WTC11 (cell line): ENCODE data around the gene GRK4. TPM values are rescaled to one million over a fixed set of nuclear protein-coding genes. Genes with fewer than 3 reads are reported as not detected.

Source experiments
- ATAC-seq: fragments of 200-7000 bp; cut with Tn5 transposase; 2 replicates; pipeline ENCODE4 v1.10.0; 2021; ENCODE audit warnings: mild to moderate bottlenecking, moderate library complexity
- CTCF ChIA-PET: fragments of 300-600 bp; sonication (Branson Sonifier 250); formaldehyde crosslinking; loops from one replicate; lab custom pipeline; 2021; ENCODE audit warnings: antibody characterized with exemption; lab: Charles Lee
- POLR2A ChIA-PET: fragments of 350-600 bp; sonication (Branson Sonifier 250); formaldehyde crosslinking; loops from one replicate; lab custom pipeline; 2021; ENCODE audit warnings: antibody characterized with exemption; lab: Charles Lee
- DNase-seq: peaks from one replicate; pipeline ENCODE4 v3.0.0; 2021; ENCODE audit warnings: low spot score
- H3K27ac Mint-ChIP-seq: 2 replicates; pipeline ENCODE4 v1.8.0; 2021; ENCODE audit warnings: mixed read lengths
- H3K27me3 Mint-ChIP-seq: 2 replicates; pipeline ENCODE4 v1.8.0; 2021; ENCODE audit warnings: low read depth, mild to moderate bottlenecking, moderate library complexity, mixed read lengths
- H3K36me3 Mint-ChIP-seq: 2 replicates; pipeline ENCODE4 v1.8.0; 2021; ENCODE audit warnings: mixed read lengths
- H3K4me1 Mint-ChIP-seq: 2 replicates; pipeline ENCODE4 v1.8.0; 2022; ENCODE audit warnings: mixed read lengths
- H3K4me3 Mint-ChIP-seq: 2 replicates; pipeline ENCODE4 v1.8.0; 2021; ENCODE audit warnings: mild to moderate bottlenecking, moderate library complexity, mixed read lengths
- H3K9me3 Mint-ChIP-seq: 2 replicates; pipeline ENCODE4 v1.8.0; 2021; ENCODE audit warnings: mixed read lengths
- EMX1 ChIP-seq: fragments of 250-450 bp; sonication (Bioruptor Pico); IDR thresholded peaks from 2 replicates; pipeline ENCODE4 v1.8.0; 2021; ENCODE audit warnings: mild to moderate bottlenecking
- JAZF1 ChIP-seq: fragments of 250-450 bp; sonication (Bioruptor Pico); IDR thresholded peaks from 2 replicates; pipeline ENCODE4 v1.9.0; 2021; ENCODE audit warnings: moderate library complexity, mild to moderate bottlenecking, inconsistent platforms
- NFE2L1 ChIP-seq: sonication (generic); formaldehyde crosslinking; IDR thresholded peaks from 2 replicates; pipeline ENCODE4 v1.8.1; 2023; ENCODE audit warnings: missing genetic modification reagents
- NR3C1 ChIP-seq: sonication (generic); formaldehyde crosslinking; conservative IDR thresholded peaks from 2 replicates; pipeline ENCODE4 v1.8.1; 2023; ENCODE audit warnings: low read depth, mild to moderate bottlenecking, missing genetic modification reagents
- OVOL2 ChIP-seq: fragments of 250-450 bp; sonication (Bioruptor Pico); IDR thresholded peaks from 2 replicates; pipeline ENCODE4 v1.9.0; 2021; ENCODE audit warnings: mild to moderate bottlenecking, borderline replicate concordance
- RELA ChIP-seq: sonication (generic); formaldehyde crosslinking; IDR thresholded peaks from 2 replicates; pipeline ENCODE4 v1.8.1; 2022; ENCODE audit warnings: missing genetic modification reagents, mild to moderate bottlenecking, borderline replicate concordance
- SMAD4 ChIP-seq: sonication (generic); formaldehyde crosslinking; IDR thresholded peaks from 2 replicates; pipeline ENCODE4 v1.8.0; 2022; ENCODE audit warnings: mild to moderate bottlenecking, missing genetic modification reagents
- SOX15 ChIP-seq: fragments of 250-450 bp; sonication (Bioruptor Pico); IDR thresholded peaks from 2 replicates; pipeline ENCODE4 v1.9.0; 2021; ENCODE audit warnings: mild to moderate bottlenecking
- SP1 ChIP-seq: sonication (generic); formaldehyde crosslinking; conservative IDR thresholded peaks from 2 replicates; pipeline ENCODE4 v1.8.1; 2022; ENCODE audit warnings: missing genetic modification reagents
- ZNF219 ChIP-seq: sonication (generic); formaldehyde crosslinking; IDR thresholded peaks from 2 replicates; pipeline ENCODE4 v1.8.0; 2023; ENCODE audit warnings: missing genetic modification reagents, mild to moderate bottlenecking, borderline replicate concordance
- total RNA-seq: library from RNA; stranded (reverse); gene quantifications from 3 replicates; pipeline ENCODE4 v1.2.3, GENCODE V29; 2021
- TF ChIP-seq, protein P1 (sequence below): fragments of 200-600 bp; IDR thresholded peaks from 2 replicates; pipeline ENCODE4 v1.8.0; 2022; ENCODE audit warnings: antibody characterized with exemption
- TF ChIP-seq, protein P2 (sequence below): sonication (generic); formaldehyde crosslinking; IDR thresholded peaks from 2 replicates; pipeline ENCODE4 v1.8.0; 2022; ENCODE audit warnings: mild to moderate bottlenecking, missing genetic modification reagents
- TF ChIP-seq, protein P3 (sequence below): sonication (generic); formaldehyde crosslinking; IDR thresholded peaks from 2 replicates; pipeline ENCODE4 v1.8.1; 2023; ENCODE audit warnings: mild to moderate bottlenecking, missing genetic modification reagents, borderline replicate concordance
- TF ChIP-seq, protein P4 (sequence below): fragments of 250-450 bp; sonication (Bioruptor Pico); IDR thresholded peaks from 2 replicates; pipeline ENCODE4 v1.9.0; 2021; ENCODE audit warnings: mild to moderate bottlenecking, borderline replicate concordance
- TF ChIP-seq, protein P5 (sequence below): sonication (generic); formaldehyde crosslinking; IDR thresholded peaks from 2 replicates; pipeline ENCODE4 v1.8.0; 2022; ENCODE audit warnings: mild to moderate bottlenecking, missing genetic modification reagents
- TF ChIP-seq, protein P6 (sequence below): sonication (generic); formaldehyde crosslinking; IDR thresholded peaks from 2 replicates; pipeline ENCODE4 v1.8.1; 2022; ENCODE audit warnings: mild to moderate bottlenecking, missing genetic modification reagents, moderate library complexity, borderline replicate concordance

GRK4 gene
- total RNA-seq, 1 experiment from 2014 or later: 1.4 TPM

DNA sequence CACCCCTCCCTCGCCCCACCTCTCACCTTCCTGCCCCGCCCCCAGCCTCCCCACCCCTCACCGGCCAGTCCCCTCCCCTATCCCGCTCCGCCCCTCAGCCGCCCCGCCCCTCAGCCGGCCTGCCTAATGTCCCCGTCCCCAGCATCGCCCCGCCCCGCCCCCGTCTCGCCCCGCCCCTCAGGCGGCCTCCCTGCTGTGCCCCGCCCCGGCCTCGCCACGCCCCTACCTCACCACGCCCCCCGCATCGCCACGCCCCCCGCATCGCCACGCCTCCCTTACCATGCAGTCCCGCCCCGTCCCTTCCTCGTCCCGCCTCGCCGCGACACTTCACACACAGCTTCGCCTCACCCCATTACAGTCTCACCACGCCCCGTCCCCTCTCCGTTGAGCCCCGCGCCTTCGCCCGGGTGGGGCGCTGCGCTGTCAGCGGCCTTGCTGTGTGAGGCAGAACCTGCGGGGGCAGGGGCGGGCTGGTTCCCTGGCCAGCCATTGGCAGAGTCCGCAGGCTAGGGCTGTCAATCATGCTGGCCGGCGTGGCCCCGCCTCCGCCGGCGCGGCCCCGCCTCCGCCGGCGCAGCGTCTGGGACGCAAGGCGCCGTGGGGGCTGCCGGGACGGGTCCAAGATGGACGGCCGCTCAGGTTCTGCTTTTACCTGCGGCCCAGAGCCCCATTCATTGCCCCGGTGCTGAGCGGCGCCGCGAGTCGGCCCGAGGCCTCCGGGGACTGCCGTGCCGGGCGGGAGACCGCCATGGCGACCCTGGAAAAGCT is 110.9 kb downstream of the GRK4 start, which contains the start of the genes HTT and HTT-AS (continued):
- no peak for TF ChIP-seq ZNF219 (CRISPR knock-in tag)
- TF ChIP-seq, protein P1, sequence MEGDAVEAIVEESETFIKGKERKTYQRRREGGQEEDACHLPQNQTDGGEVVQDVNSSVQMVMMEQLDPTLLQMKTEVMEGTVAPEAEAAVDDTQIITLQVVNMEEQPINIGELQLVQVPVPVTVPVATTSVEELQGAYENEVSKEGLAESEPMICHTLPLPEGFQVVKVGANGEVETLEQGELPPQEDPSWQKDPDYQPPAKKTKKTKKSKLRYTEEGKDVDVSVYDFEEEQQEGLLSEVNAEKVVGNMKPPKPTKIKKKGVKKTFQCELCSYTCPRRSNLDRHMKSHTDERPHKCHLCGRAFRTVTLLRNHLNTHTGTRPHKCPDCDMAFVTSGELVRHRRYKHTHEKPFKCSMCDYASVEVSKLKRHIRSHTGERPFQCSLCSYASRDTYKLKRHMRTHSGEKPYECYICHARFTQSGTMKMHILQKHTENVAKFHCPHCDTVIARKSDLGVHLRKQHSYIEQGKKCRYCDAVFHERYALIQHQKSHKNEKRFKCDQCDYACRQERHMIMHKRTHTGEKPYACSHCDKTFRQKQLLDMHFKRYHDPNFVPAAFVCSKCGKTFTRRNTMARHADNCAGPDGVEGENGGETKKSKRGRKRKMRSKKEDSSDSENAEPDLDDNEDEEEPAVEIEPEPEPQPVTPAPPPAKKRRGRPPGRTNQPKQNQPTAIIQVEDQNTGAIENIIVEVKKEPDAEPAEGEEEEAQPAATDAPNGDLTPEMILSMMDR: no peak
- no peak for TF ChIP-seq SMAD4 (CRISPR knock-in tag)
- no peak for TF ChIP-seq OVOL2 (CRISPR knock-in tag)
- TF ChIP-seq NFE2L1 (CRISPR knock-in tag): no peak

DNA sequence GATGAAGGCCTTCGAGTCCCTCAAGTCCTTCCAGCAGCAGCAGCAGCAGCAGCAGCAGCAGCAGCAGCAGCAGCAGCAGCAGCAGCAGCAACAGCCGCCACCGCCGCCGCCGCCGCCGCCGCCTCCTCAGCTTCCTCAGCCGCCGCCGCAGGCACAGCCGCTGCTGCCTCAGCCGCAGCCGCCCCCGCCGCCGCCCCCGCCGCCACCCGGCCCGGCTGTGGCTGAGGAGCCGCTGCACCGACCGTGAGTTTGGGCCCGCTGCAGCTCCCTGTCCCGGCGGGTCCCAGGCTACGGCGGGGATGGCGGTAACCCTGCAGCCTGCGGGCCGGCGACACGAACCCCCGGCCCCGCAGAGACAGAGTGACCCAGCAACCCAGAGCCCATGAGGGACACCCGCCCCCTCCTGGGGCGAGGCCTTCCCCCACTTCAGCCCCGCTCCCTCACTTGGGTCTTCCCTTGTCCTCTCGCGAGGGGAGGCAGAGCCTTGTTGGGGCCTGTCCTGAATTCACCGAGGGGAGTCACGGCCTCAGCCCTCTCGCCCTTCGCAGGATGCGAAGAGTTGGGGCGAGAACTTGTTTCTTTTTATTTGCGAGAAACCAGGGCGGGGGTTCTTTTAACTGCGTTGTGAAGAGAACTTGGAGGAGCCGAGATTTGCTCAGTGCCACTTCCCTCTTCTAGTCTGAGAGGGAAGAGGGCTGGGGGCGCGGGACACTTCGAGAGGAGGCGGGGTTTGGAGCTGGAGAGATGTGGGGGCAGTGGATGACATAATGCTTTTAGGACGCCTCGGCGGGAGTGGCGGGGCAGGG is 111.7 kb downstream of the GRK4 start:
- ATAC-seq (peak; percentile 33), DNase-seq (peak; percentile 71)
- ChIA-PET CTCF (interaction anchor here (0.6 kb wide), 1 partner anchor 205 kb away, joined by 4 read pairs; no protein-coding TSS in a partner anchor), POLR2A (no interaction called here)
- Mint-ChIP-seq H3K4me3 (peak overlapping the region; percentile 93), H3K4me1 (peaks cover 13% of the 10 kb centered on the region), H3K9me3 (no peaks in the 10 kb centered on the region), H3K27ac (peak overlapping the region; percentile 96), H3K36me3 (no peaks in the 10 kb centered on the region), H3K27me3 (no peaks in the 10 kb centered on the region)
- TF ChIP-seq, protein P1: no peak
- TF ChIP-seq, protein P2, sequence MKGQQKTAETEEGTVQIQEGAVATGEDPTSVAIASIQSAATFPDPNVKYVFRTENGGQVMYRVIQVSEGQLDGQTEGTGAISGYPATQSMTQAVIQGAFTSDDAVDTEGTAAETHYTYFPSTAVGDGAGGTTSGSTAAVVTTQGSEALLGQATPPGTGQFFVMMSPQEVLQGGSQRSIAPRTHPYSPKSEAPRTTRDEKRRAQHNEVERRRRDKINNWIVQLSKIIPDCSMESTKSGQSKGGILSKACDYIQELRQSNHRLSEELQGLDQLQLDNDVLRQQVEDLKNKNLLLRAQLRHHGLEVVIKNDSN: no peak

DNA sequence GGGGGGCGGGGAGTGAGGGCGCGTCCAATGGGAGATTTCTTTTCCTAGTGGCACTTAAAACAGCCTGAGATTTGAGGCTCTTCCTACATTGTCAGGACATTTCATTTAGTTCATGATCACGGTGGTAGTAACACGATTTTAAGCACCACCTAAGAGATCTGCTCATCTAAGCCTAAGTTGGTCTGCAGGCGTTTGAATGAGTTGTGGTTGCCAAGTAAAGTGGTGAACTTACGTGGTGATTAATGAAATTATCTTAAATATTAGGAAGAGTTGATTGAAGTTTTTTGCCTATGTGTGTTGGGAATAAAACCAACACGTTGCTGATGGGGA is 112.2 kb downstream of the GRK4 start:
- TF ChIP-seq EMX1 (no peak), JAZF1 (no peak), NR3C1 (CRISPR knock-in tag) (no peak), SOX15 (no peak), RELA (CRISPR knock-in tag) (no peak), ZNF219 (CRISPR knock-in tag) (no peak), SP1 (CRISPR knock-in tag) (no peak)
- TF ChIP-seq, protein P3, sequence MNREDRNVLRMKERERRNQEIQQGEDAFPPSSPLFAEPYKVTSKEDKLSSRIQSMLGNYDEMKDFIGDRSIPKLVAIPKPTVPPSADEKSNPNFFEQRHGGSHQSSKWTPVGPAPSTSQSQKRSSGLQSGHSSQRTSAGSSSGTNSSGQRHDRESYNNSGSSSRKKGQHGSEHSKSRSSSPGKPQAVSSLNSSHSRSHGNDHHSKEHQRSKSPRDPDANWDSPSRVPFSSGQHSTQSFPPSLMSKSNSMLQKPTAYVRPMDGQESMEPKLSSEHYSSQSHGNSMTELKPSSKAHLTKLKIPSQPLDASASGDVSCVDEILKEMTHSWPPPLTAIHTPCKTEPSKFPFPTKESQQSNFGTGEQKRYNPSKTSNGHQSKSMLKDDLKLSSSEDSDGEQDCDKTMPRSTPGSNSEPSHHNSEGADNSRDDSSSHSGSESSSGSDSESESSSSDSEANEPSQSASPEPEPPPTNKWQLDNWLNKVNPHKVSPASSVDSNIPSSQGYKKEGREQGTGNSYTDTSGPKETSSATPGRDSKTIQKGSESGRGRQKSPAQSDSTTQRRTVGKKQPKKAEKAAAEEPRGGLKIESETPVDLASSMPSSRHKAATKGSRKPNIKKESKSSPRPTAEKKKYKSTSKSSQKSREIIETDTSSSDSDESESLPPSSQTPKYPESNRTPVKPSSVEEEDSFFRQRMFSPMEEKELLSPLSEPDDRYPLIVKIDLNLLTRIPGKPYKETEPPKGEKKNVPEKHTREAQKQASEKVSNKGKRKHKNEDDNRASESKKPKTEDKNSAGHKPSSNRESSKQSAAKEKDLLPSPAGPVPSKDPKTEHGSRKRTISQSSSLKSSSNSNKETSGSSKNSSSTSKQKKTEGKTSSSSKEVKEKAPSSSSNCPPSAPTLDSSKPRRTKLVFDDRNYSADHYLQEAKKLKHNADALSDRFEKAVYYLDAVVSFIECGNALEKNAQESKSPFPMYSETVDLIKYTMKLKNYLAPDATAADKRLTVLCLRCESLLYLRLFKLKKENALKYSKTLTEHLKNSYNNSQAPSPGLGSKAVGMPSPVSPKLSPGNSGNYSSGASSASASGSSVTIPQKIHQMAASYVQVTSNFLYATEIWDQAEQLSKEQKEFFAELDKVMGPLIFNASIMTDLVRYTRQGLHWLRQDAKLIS: no peak
- TF ChIP-seq, protein P4, sequence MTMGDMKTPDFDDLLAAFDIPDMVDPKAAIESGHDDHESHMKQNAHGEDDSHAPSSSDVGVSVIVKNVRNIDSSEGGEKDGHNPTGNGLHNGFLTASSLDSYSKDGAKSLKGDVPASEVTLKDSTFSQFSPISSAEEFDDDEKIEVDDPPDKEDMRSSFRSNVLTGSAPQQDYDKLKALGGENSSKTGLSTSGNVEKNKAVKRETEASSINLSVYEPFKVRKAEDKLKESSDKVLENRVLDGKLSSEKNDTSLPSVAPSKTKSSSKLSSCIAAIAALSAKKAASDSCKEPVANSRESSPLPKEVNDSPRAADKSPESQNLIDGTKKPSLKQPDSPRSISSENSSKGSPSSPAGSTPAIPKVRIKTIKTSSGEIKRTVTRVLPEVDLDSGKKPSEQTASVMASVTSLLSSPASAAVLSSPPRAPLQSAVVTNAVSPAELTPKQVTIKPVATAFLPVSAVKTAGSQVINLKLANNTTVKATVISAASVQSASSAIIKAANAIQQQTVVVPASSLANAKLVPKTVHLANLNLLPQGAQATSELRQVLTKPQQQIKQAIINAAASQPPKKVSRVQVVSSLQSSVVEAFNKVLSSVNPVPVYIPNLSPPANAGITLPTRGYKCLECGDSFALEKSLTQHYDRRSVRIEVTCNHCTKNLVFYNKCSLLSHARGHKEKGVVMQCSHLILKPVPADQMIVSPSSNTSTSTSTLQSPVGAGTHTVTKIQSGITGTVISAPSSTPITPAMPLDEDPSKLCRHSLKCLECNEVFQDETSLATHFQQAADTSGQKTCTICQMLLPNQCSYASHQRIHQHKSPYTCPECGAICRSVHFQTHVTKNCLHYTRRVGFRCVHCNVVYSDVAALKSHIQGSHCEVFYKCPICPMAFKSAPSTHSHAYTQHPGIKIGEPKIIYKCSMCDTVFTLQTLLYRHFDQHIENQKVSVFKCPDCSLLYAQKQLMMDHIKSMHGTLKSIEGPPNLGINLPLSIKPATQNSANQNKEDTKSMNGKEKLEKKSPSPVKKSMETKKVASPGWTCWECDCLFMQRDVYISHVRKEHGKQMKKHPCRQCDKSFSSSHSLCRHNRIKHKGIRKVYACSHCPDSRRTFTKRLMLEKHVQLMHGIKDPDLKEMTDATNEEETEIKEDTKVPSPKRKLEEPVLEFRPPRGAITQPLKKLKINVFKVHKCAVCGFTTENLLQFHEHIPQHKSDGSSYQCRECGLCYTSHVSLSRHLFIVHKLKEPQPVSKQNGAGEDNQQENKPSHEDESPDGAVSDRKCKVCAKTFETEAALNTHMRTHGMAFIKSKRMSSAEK (CRISPR knock-in tag): no peak
- TF ChIP-seq, protein P5, sequence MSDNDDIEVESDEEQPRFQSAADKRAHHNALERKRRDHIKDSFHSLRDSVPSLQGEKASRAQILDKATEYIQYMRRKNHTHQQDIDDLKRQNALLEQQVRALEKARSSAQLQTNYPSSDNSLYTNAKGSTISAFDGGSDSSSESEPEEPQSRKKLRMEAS: no peak
- TF ChIP-seq, protein P6, sequence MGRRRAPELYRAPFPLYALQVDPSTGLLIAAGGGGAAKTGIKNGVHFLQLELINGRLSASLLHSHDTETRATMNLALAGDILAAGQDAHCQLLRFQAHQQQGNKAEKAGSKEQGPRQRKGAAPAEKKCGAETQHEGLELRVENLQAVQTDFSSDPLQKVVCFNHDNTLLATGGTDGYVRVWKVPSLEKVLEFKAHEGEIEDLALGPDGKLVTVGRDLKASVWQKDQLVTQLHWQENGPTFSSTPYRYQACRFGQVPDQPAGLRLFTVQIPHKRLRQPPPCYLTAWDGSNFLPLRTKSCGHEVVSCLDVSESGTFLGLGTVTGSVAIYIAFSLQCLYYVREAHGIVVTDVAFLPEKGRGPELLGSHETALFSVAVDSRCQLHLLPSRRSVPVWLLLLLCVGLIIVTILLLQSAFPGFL (CRISPR knock-in tag): no peak
- peak overlapping the region; percentile 91 for H3K27ac Mint-ChIP-seq
- no peaks in the 10 kb centered on the region for H3K9me3 Mint-ChIP-seq
- no peaks in the 10 kb centered on the region for H3K36me3 Mint-ChIP-seq
- peak overlapping the region; percentile 93 for H3K4me3 Mint-ChIP-seq
- no peaks in the 10 kb centered on the region for H3K27me3 Mint-ChIP-seq
- H3K4me1 Mint-ChIP-seq: peaks cover 12% of the 10 kb centered on the region
- ChIA-PET CTCF (no interaction called here), POLR2A (no interaction called here)
- DNase-seq (no peak), ATAC-seq (no peak)
